Mesodermal cell (in vitro differentiated cells): ENCODE data around the gene ASPSCR1.
A peak's percentile ranks its signal among the peaks of the same experiment; 100 is the strongest.

Experiments
- H3K27ac ChIP-seq: 2 replicates; pipeline ENCODE4 v1.7.0; 2013; ENCODE audit warnings: mild to moderate bottlenecking, low read depth, low read length, moderate library complexity; ENCODE audit not compliant: severe bottlenecking
- H3K36me3 ChIP-seq: 2 replicates; pipeline ENCODE4 v1.7.1; 2013; ENCODE audit warnings: mild to moderate bottlenecking, low read length, moderate library complexity; ENCODE audit not compliant: control insufficient read depth, insufficient read depth
- H3K4me1 ChIP-seq: one replicate; pipeline ENCODE4 v1.7.1; 2013; ENCODE audit warnings: mild to moderate bottlenecking, low read length; ENCODE audit not compliant: insufficient read depth, control insufficient read depth, poor library complexity, severe bottlenecking
- H3K4me3 ChIP-seq: 2 replicates; pipeline ENCODE4 v1.7.0; 2013; ENCODE audit warnings: low read length, control low read depth, mild to moderate bottlenecking; ENCODE audit not compliant: insufficient read depth, poor library complexity, severe bottlenecking; ENCODE audit errors: extremely low read depth
- H3K9me3 ChIP-seq: 2 replicates; pipeline ENCODE4 v1.7.1; 2013; ENCODE audit warnings: mild to moderate bottlenecking, low read length, moderate library complexity; ENCODE audit not compliant: control insufficient read depth
- WGBS, 2 experiments: methylation state at CpG; one replicate each; pipeline ENCODE4 v1.1.5; 2013; ENCODE audit warnings: missing lambda C conversion rate in 2 of 2; ENCODE audit not compliant: insufficient coverage in 2 of 2; 5-methylcytosine and 5-hydroxymethylcytosine counted together

Gene ASPSCR1

DNA sequence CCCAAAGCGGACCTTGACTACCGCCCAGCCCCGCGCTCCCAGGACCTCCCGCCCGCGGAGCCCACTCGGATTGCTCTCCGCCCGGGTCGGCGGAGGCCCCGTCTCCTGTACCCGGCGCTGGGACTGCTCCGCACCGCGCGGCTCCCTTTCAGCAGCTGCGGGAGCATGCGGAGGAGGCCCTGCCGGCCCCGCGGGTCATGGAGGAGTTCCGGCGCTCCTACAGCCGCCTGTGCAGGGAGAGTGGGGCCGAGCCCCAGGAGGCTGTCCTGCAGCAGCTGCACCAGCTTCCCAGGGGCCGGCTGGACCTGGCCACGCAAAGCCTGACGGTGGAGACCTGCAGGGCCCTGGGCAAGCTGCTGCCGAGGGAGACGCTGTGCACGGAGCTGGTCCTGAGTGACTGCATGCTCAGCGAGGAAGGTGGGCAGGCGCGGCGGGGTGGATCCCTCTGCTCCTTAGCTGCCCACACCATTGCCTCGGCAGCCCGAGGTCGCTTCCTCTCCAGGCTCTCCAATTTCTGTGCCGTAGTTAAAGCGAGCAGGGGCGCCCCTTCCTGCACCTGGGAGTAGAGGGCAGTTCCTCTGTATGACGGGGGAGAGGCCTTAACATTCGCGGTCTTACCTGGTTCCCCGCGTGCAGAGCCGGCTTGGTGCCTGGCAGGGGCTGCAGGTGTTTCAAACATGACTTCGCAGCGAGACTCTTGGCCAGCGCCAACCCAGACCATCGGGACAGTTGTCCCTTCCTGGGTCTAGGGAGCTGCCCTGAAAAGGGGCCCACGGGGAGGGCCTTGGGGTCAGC lies 46.2 kb downstream of the ASPSCR1 start:
- H3K9me3 ChIP-seq, result no peaks in the 10 kb centered on the region
- H3K4me1 ChIP-seq, result peaks cover 6% of the 10 kb centered on the region
- peak overlapping the region; percentile 63 for H3K4me3 ChIP-seq
- 14 to 16% methylated on average over 40 to 50 of the region's 55 CpGs for WGBS, 2 experiments
- peaks cover under 1% of the 10 kb centered on the region for H3K36me3 ChIP-seq
- H3K27ac ChIP-seq, result no peak overlapping the region

DNA sequence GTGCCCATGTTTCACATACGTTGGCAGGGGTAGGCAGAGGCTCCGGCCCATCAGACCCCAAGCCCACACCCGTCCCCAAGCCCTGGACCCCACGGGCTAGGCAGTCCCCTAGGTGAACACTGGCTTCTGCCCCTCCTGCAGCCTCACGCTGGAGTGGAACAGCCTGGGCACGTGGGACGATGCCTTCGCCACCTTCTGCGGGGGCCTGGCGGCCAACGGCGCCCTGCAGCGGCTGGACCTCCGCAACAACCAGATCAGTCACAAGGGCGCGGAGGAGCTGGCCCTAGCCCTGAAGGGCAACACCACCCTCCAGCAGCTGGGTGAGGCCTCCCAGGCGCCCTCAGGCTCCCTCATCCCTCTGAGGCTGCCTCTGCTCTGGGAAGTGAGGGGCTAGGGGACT lies 47.4 kb downstream of the ASPSCR1 start:
- H3K4me3 ChIP-seq, result no peak overlapping the region
- whole genome bisulfite sequencing, 2 experiments, result 92 to 96% methylated on average over 16 to 17 of the region's 17 CpGs
- peaks cover 6% of the 10 kb centered on the region for H3K4me1 ChIP-seq
- H3K27ac ChIP-seq, result no peak overlapping the region
- peaks cover 4% of the 10 kb centered on the region for H3K36me3 ChIP-seq
- H3K9me3 ChIP-seq, result no peaks in the 10 kb centered on the region

DNA sequence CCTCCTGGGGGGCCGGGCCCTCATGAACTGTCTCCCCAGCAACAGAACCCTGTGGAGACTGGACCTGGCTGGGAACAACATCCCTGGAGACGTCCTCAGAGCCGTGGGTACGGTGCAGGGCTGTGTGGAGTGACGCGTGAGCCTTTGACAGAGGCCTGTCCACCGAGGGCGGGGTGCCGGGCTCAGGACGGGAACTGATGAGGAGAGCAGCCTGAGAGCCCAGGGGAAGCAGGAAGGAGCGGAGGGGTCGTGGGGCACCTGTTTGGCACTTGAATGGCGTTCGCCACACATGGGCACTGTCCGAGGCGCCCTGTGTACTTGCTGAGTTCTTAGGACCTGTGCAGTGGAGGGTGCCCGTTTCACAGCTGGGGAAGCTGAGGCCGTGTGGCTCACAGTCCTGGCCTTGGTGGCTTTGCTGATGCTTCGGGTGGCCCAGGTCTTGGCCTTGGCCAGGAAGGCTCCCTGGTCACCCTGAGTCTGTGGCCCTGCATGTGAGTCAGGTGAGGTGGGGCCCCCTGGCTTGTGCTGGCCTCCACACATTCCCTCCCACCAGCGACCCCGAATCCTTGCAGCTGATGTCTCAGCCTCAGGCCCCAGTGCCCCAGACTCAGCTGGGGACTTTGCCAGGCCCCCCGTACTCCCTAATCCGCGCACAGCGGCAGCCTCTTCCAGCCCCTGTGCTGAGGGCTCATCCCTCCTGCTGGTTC lies 48.1 kb downstream of the ASPSCR1 start:
- no peaks in the 10 kb centered on the region for H3K9me3 ChIP-seq
- peaks cover 6% of the 10 kb centered on the region for H3K4me1 ChIP-seq
- H3K36me3 ChIP-seq, result peaks cover 4% of the 10 kb centered on the region
- no peak overlapping the region for H3K4me3 ChIP-seq
- no peak overlapping the region for H3K27ac ChIP-seq
- 95% methylated on average over 23 to 25 of the region's 25 CpGs for WGBS, 2 experiments

DNA sequence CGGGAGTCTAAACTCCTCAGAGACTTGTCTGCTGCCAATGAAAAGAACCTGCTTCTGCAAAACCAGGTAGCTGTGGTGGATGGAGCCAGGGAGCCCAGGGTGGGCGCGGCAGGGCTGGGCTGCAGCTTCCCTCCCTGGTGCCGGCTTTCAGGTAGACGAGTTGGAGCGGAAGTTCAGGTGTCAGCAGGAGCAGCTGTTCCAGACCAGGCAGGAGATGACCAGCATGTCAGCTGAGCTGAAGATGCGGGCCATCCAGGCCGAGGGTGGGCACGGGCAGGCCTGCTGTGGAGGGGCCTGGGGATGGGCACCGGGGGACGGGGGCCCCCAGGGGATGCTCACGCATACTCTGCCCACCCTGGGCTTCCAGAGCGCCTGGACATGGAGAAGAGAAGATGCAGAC lies 50.8 kb downstream of the ASPSCR1 start:
- Histone ChIP-seq H3K27ac (no peak overlapping the region), H3K4me1 (peaks cover 14% of the 10 kb centered on the region), H3K4me3 (no peak overlapping the region), H3K9me3 (no peaks in the 10 kb centered on the region), H3K36me3 (peaks cover 7% of the 10 kb centered on the region)
- 89 to 93% methylated on average over 12 to 13 of the region's 13 CpGs for WGBS, 2 experiments

DNA sequence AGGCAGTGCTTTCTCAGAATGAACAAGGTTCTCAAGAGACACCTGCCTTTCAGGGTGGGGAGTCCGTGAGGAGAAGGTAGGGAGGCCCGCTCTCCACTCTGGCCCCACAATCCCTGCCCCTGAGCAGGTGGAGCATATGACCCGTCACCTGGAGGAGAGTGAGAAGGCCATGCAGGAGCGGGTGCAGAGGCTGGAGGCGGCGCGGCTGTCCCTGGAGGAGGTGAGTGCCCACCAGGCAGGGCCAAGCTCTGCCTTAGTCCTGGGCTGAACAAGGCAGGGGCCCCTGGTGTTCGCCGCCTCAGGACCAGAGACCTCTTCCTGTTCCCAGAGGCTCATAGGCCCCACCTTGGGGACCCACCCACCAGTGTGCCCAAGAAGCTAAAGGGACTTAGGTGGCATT lies 51.5 kb downstream of the ASPSCR1 start:
- H3K36me3 ChIP-seq, result peaks cover 11% of the 10 kb centered on the region
- WGBS, 2 experiments, result 94 to 97% methylated on average over 7 to 9 of the region's 9 CpGs
- H3K4me1 ChIP-seq, result peaks cover 11% of the 10 kb centered on the region
- H3K9me3 ChIP-seq, result no peaks in the 10 kb centered on the region
- no peak overlapping the region for H3K4me3 ChIP-seq
- no peak overlapping the region for H3K27ac ChIP-seq

DNA sequence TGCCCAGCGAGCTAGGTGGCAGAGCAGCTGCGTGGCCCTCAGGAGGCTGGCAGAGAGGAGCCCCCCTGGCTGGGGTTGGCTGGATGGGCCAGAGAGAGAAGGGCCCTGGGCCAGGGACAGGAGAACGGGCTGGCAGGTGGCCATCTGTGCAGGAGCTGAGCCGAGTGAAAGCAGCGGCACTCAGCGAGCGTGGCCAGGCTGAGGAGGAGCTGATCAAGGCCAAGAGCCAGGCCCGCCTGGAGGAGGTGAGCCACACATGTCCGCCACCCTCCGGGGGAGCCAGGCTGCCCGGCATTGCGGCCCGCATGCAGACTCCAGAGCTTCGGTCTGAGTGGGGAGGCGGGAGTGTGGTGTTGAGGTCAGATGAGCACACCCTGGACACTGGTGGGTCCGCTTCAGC lies 52.0 kb downstream of the ASPSCR1 start:
- H3K36me3 ChIP-seq, result peaks cover 15% of the 10 kb centered on the region
- WGBS, 2 experiments, result 93 to 97% methylated on average over 15 to 16 of the region's 16 CpGs
- no peak overlapping the region for H3K4me3 ChIP-seq
- no peak overlapping the region for H3K27ac ChIP-seq
- peaks cover 8% of the 10 kb centered on the region for H3K4me1 ChIP-seq
- H3K9me3 ChIP-seq, result no peaks in the 10 kb centered on the region

DNA sequence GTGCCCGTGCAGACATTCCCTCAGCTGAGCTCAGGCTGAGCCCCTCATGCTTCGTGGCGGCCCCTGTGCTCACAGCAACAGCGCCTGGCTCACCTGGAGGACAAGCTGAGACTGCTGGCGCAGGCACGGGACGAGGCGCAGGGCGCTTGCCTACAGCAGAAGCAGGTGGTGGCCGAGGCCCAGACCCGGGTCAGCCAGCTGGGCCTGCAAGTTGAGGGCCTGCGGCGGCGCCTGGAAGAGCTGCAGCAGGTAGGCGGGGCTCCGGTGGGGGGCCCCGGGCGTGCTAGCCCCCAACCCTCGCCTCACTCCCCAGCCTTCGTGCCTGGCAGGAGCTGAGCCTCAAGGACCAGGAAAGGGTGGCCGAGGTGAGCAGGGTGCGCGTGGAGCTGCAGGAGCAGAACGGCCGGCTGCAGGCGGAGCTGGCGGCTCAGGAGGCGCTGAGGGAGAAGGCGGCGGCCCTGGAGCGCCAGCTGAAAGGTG lies 52.6 kb downstream of the ASPSCR1 start:
- 70 to 72% methylated on average over 19 to 26 of the region's 31 CpGs for WGBS, 2 experiments
- peaks cover 19% of the 10 kb centered on the region for H3K36me3 ChIP-seq
- H3K9me3 ChIP-seq, result no peaks in the 10 kb centered on the region
- H3K4me3 ChIP-seq, result no peak overlapping the region
- H3K27ac ChIP-seq, result no peak overlapping the region
- H3K4me1 ChIP-seq, result peaks cover 8% of the 10 kb centered on the region

DNA sequence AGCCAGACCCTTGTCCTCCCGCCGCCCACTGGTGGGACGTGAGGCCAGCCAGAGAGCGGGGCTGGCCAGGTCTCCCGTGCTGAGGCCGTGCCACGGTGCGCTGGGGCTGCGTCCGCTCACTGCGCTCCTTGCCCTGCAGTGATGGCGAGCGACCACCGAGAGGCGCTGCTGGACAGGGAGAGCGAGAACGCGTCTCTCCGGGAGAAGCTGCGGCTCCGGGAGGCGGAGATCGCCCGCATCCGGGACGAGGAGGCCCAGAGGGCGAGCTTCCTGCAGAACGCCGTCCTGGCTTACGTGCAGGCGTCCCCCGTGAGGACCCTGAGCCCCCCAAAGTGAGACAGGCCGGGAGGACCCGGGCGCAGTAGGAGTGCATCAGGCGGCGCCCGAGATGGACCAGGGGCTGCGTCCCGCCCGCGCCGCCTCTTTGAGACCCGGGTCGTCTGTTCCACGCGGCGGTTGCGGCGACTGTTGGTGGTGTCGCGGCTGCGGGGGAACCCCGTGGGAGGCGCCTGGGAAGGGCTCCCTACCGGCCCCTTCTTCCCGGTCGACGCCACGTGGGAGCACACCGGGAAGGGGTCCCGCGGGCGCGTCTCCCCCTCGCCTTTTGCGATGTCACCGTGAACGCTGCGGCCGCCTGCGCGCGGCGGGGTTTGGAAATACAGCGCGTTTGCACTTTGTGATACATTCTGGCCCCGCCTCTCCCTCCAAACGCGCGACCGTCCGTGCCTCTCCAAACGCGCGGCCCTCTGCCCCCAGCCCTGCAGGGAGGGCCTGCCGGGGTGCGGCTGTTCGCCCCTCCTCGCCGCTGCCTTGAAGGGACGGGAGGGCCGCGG lies 53.3 kb downstream of the ASPSCR1 start:
- peaks cover 8% of the 10 kb centered on the region for H3K4me1 ChIP-seq
- peaks cover 21% of the 10 kb centered on the region for H3K36me3 ChIP-seq
- H3K27ac ChIP-seq, result peak overlapping the region; percentile 29
- 1 to 2% methylated on average over 86 to 90 of the region's 94 CpGs for WGBS, 2 experiments
- H3K9me3 ChIP-seq, result no peaks in the 10 kb centered on the region
- peak overlapping the region; percentile 50 for H3K4me3 ChIP-seq

DNA sequence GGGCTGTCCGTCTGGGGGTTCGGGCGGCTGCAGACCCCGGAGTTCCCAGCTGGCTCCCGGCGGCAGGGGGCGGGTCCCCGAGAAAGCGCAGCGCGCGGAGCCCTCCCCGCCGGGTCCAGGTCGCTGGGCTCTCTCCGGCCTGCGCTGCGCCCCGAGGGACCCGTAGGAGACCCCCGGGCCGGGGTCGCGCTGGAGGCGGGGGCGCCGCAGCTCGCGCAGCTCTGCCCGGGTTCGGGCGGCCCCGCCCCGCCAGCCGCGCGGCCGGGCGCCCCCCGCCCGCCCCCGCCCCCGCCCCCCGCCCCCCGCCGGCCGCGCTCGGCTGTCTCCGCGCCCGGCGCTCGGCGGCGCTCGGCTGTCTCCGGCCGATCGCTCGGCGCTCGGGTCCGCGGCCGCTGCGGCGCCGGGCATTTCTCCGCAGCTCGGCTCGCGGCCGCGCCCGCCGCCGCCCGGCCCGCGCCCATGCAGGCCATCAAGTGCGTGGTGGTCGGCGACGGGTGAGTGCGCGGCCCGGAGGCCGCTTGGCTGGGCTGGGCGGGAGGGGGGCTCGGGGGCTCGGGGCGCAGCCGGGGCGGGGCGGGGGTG lies 54.0 kb downstream of the ASPSCR1 start, which contains the start of gene RAC3:
RAC3 (plus strand) TSS at position 376 of the 582 bp plus-strand sequence; CDS start at position 460, 84 bp downstream.
- peaks cover 24% of the 10 kb centered on the region for H3K36me3 ChIP-seq
- peak within 1 kb of the TSS; percentile 54 for H3K4me3 ChIP-seq
- H3K4me1 ChIP-seq, result peaks cover 8% of the 10 kb centered on the region
- WGBS, 2 experiments, result 0 to 2% methylated on average over 17 to 23 of the region's 96 CpGs
- no peaks in the 10 kb centered on the region for H3K9me3 ChIP-seq
- peak within 1 kb of the TSS; percentile 29 for H3K27ac ChIP-seq
